GM12878 (cell line): Measurements from ENCODE around the gene ELFN2. TPM values are rescaled to one million over a fixed set of nuclear protein-coding genes. Genes with fewer than 3 reads are reported as not detected.

ENCODE experiments used
- ATAC-seq: fragments of 200-7000 bp; cut with Tn5 transposase; 3 replicates; pipeline ENCODE4 v1.9.1; 2020; ENCODE audit warnings: mild to moderate bottlenecking, moderate library complexity
- BruUV-seq: library from RNA; stranded (reverse); fragments of 400-500 nt; replicated peaks from 2 replicates; lab custom pipeline; 2021; lab: Mats Ljungman, UMichigan
- CTCF ChIA-PET: fragments of 300-600 bp; sonication (Branson Sonifier 250); formaldehyde crosslinking; extraction: SDS; loops from one replicate; lab custom pipeline; 2021; ENCODE audit warnings: inconsistent platforms; lab: Yijun Ruan, JAX
- POLR2A ChIA-PET: fragments of 350-600 bp; formaldehyde crosslinking; extraction: SDS; loops from one replicate; lab custom pipeline; 2021; ENCODE audit warnings: inconsistent platforms; lab: Charles Lee
- RAD21 ChIA-PET: fragments of 300-600 bp; sonication (Branson Sonifier 250); formaldehyde crosslinking; loops from one replicate; lab custom pipeline; 2023; ENCODE audit warnings: antibody characterized with exemption; ENCODE audit not compliant: unreplicated experiment; lab: Charles Lee
- SMC1A ChIA-PET: fragments of 300-600 bp; sonication (Branson Sonifier 250); formaldehyde crosslinking; loops from one replicate; lab custom pipeline; 2023; ENCODE audit not compliant: unreplicated experiment, uncharacterized antibody; lab: Charles Lee
- DNase-seq: peaks from one replicate; pipeline ENCODE4 v3.0.0-alpha.2; 2011; ENCODE audit warnings: low read depth, low spot score
- FAIRE-seq: peaks from 3 replicates; lab custom pipeline; 2011; peaks lifted over from hg19 to GRCh38; lab: Jason Lieb, UNC
- H2AFZ ChIP-seq: 2 replicates; pipeline ENCODE4 v1.6.0; 2011; ENCODE audit warnings: low read depth, low read length, control low read depth; ENCODE audit not compliant: control insufficient read depth
- H3K27ac ChIP-seq: 2 replicates; pipeline ENCODE4 v1.5.1; 2011; ENCODE audit warnings: control low read depth; ENCODE audit not compliant: control insufficient read depth, insufficient read depth
- H3K27me3 ChIP-seq, 2 experiments: replicated peaks in 1 of 2; 2 replicates each; pipeline versions ENCODE4 v1.6.0 to v1.6.1; 2011; ENCODE audit warnings: low read length in 1 of 2; ENCODE audit not compliant: control insufficient read depth in 2 of 2, insufficient read depth in 2 of 2
- H3K36me3 ChIP-seq, 2 experiments: 2 replicates each; pipeline ENCODE4 v1.5.1; 2011; ENCODE audit warnings: low read length in 1 of 2; ENCODE audit not compliant: control insufficient read depth in 2 of 2, insufficient read depth in 2 of 2
- H3K4me1 ChIP-seq: 2 replicates; pipeline ENCODE4 v1.6.1; 2011; ENCODE audit warnings: mild to moderate bottlenecking, low read length, moderate library complexity, mixed read lengths; ENCODE audit not compliant: control insufficient read depth, insufficient read depth
- H3K4me2 ChIP-seq: 2 replicates; pipeline ENCODE4 v1.6.0; 2011; ENCODE audit warnings: control low read depth; ENCODE audit not compliant: control insufficient read depth, insufficient read depth
- H3K4me3 ChIP-seq: fragments of 200-600 bp; sonication (generic); 2 replicates; pipeline ENCODE4 v1.5.1; 2016
- H3K79me2 ChIP-seq: 2 replicates; pipeline ENCODE4 v1.6.0; 2011; ENCODE audit warnings: low read length; ENCODE audit not compliant: control insufficient read depth, insufficient read depth
- H3K9ac ChIP-seq: 2 replicates; pipeline ENCODE4 v1.8.0; 2011; ENCODE audit warnings: low read length, control low read depth, mixed read lengths; ENCODE audit not compliant: control insufficient read depth, insufficient read depth
- H3K9me3 ChIP-seq: replicated peaks from 3 replicates; pipeline ENCODE4 v1.5.1; 2011; ENCODE audit warnings: mild to moderate bottlenecking, low read length; ENCODE audit not compliant: control insufficient read depth, insufficient read depth
- H4K20me1 ChIP-seq: 2 replicates; pipeline ENCODE4 v1.6.0; 2011; ENCODE audit not compliant: control insufficient read depth, insufficient read depth
- CREB1 ChIP-seq: IDR thresholded peaks from 2 replicates; pipeline ENCODE4 v1.6.1; 2012; ENCODE audit warnings: low read depth, mild to moderate bottlenecking, inconsistent platforms
- MYB ChIP-seq: fragments of 150-350 bp; IDR thresholded peaks from 2 replicates; pipeline ENCODE4 v1.6.1; 2014; ENCODE audit warnings: mild to moderate bottlenecking, low read depth, low read length, borderline replicate concordance
- RB1 ChIP-seq: fragments of 450-650 bp; formaldehyde crosslinking; IDR thresholded peaks from 2 replicates; pipeline ENCODE4 v1.6.1; 2017; ENCODE audit warnings: mild to moderate bottlenecking, borderline replicate concordance
- TCF3 ChIP-seq: IDR thresholded peaks from 2 replicates; pipeline ENCODE4 v1.6.1; 2012; ENCODE audit warnings: low read depth, mild to moderate bottlenecking, low read length, borderline replicate concordance; ENCODE audit not compliant: insufficient read depth
- WGBS: methylation state at CpG from one replicate; pipeline ENCODE4 v1.1.6; 2016; ENCODE audit warnings: low lambda C conversion rate; ENCODE audit not compliant: insufficient replicate concordance, insufficient coverage; ENCODE audit errors: missing lambda C conversion rate; 5-methylcytosine and 5-hydroxymethylcytosine counted together
- in situ Hi-C: fragments of 300-500 bp; cut with MboI; formaldehyde crosslinking; loops from 9 replicates; pipeline ENCODE4 v1.14.3; 2018; ENCODE audit warnings: mixed read lengths
- intact Hi-C: fragments of 100-400 bp; cut with micrococcal nuclease; formaldehyde crosslinking; loops from one replicate; pipeline ENCODE4 v1.14.2; 2022; ENCODE audit not compliant: unreplicated experiment
- polyA plus RNA-seq, 11 experiments: library from polyadenylated mRNA; depleted of rRNA in 4 of 11; unstranded in 6 of 11; stranded (reverse) in 5 of 11; fragments of >200 nt; fragmentation: Nextera tagmentation in 4 of 11; fragmentation: Illumina TruSeq in 1 of 11; extraction: Ambion mirVana in 4 of 11; extraction: Trizol in 1 of 11; gene quantifications; 1 replicate in 1 of 11; 2 replicates in 10 of 11; pipeline versions ENCODE4 v1.2.1 to v1.2.3, GENCODE V29; 2011 to 2016; ENCODE audit warnings: inconsistent platforms in 2 of 11, missing spikeins in 2 of 11, low read depth in 1 of 11
- total RNA-seq, 4 experiments: library from RNA; depleted of rRNA in 3 of 4; stranded (reverse); fragments of >200 nt in 3 of 4; fragmentation: Illumina TruSeq in 1 of 4; extraction: Trizol in 1 of 4; gene quantifications; 2 replicates each; pipeline versions ENCODE4 v1.2.1 to v1.2.3, GENCODE V29; 2013 to 2021
- TF ChIP-seq, protein P1 (sequence below): IDR thresholded peaks from 2 replicates; pipeline ENCODE4 v1.6.1; 2012; ENCODE audit warnings: improper control_type of control experiment, low read depth, low read length; ENCODE audit not compliant: insufficient replicate concordance
- TF ChIP-seq, protein P2 (sequence below): fragments of 450-650 bp; formaldehyde crosslinking; IDR thresholded peaks from 2 replicates; pipeline ENCODE4 v1.4.0; 2022; ENCODE audit warnings: mild to moderate bottlenecking, moderate library complexity
- TF ChIP-seq, protein P3 (sequence below): fragments of 450-650 bp; IDR thresholded peaks from 2 replicates; pipeline ENCODE4 v1.6.1; 2017; ENCODE audit warnings: mild to moderate bottlenecking, low read depth, inconsistent platforms; ENCODE audit not compliant: poor library complexity, severe bottlenecking

ELFN2 gene
- total and polyA plus RNA-seq, 10 of the 15 experiments (the other 5 are each of a cell fraction or from before 2014, with no cell fraction given) = 0.03 to 0.05 TPM; not detected in 8

DNA sequence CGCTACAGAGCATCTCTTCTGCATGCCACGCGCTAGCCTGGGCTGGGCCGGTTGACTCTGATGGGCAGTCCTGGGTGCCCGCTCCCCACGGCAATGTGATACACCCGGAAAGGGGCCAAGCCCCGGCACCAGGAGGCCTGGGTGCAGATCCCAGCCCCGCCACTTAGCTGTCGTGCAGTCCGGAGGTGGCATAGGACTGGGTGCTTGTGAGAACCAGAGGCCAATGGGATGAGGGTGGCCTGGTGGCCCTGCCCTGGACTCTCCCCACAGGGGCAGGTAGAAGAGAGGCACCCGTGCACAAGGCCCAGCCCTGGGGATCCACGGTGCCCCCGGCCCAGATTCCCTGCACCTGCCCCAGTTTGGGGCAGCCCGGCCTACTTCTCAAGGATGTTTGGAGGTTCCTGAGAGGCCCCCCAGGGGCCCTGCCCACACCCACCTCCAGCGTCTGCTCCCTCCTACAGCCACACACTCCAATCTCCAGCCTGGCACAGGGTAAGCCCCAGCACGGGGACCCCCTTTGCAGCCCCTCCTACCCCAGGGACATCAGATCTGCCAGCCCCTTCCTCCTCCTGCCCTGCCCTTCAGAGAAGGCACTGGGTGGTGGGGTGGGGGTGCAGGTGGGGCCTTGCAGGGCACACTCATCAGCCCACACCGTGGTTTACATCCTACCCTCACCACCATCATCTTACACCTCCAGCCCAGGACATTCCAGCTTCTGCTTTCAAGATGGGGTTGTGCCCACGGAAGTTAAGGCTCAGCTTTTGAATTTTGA, 78.0 kb downstream of the ELFN2 start (continued):
- TF ChIP-seq, protein P1, sequence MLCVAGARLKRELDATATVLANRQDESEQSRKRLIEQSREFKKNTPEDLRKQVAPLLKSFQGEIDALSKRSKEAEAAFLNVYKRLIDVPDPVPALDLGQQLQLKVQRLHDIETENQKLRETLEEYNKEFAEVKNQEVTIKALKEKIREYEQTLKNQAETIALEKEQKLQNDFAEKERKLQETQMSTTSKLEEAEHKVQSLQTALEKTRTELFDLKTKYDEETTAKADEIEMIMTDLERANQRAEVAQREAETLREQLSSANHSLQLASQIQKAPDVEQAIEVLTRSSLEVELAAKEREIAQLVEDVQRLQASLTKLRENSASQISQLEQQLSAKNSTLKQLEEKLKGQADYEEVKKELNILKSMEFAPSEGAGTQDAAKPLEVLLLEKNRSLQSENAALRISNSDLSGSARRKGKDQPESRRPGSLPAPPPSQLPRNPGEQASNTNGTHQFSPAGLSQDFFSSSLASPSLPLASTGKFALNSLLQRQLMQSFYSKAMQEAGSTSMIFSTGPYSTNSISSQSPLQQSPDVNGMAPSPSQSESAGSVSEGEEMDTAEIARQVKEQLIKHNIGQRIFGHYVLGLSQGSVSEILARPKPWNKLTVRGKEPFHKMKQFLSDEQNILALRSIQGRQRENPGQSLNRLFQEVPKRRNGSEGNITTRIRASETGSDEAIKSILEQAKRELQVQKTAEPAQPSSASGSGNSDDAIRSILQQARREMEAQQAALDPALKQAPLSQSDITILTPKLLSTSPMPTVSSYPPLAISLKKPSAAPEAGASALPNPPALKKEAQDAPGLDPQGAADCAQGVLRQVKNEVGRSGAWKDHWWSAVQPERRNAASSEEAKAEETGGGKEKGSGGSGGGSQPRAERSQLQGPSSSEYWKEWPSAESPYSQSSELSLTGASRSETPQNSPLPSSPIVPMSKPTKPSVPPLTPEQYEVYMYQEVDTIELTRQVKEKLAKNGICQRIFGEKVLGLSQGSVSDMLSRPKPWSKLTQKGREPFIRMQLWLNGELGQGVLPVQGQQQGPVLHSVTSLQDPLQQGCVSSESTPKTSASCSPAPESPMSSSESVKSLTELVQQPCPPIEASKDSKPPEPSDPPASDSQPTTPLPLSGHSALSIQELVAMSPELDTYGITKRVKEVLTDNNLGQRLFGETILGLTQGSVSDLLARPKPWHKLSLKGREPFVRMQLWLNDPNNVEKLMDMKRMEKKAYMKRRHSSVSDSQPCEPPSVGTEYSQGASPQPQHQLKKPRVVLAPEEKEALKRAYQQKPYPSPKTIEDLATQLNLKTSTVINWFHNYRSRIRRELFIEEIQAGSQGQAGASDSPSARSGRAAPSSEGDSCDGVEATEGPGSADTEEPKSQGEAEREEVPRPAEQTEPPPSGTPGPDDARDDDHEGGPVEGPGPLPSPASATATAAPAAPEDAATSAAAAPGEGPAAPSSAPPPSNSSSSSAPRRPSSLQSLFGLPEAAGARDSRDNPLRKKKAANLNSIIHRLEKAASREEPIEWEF = no peak

DNA sequence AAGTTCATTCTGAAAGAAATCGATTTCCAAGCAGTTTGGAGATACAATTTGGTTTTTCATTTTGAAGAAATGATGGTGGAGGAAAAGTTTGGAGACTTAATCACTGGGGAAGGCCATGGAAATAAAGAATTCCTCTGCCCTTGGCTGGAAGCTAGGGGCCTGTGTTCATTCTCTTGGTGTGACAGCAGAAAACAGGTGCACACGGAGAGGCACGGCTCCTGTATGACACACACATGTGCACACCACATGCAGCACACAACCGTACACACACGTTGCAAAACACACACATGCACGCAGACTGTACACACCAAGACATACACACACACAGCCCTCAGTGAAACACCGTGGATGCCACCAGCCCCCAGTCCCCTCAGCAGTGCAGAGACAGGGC, 80.8 kb downstream of the ELFN2 start:
- Histone ChIP-seq H3K4me2 (no peak overlapping the region), H3K4me3 (no peak overlapping the region), H3K9me3 (no peaks in the 10 kb centered on the region), H3K27ac (no peak overlapping the region), H3K79me2 (no peaks in the 10 kb centered on the region), H2AFZ (no peak overlapping the region), H4K20me1 (no peaks in the 10 kb centered on the region), H3K36me3 (no peaks in the 10 kb centered on the region), H3K9ac (no peak overlapping the region), H3K27me3 (peaks cover 0 to 5% of the 10 kb centered on the region in 2 experiments; a peak in 2 of 4 replicates), H3K4me1 (peaks cover 3% of the 10 kb centered on the region)
- no peak for FAIRE-seq
- CTCF ChIA-PET = no interaction called here
- in situ Hi-C loops = no loop called here
- ATAC-seq = no peak
- no peak for DNase-seq
- POLR2A ChIA-PET = interaction anchor here (0.6 kb wide), 1 partner anchor 176 kb away, joined by 5 read pairs; no protein-coding TSS in a partner anchor
- no TSS peak for BruUV-seq
- intact Hi-C loops = no loop called here
- RAD21 ChIA-PET = no interaction called here
- SMC1A ChIA-PET = interaction anchor here (0.7 kb wide), 1 partner anchor 246 kb away, joined by 4 read pairs; no protein-coding TSS in a partner anchor
- WGBS = 10% methylated on average over 7 of the region's 7 CpGs
- TF ChIP-seq, protein P2, sequence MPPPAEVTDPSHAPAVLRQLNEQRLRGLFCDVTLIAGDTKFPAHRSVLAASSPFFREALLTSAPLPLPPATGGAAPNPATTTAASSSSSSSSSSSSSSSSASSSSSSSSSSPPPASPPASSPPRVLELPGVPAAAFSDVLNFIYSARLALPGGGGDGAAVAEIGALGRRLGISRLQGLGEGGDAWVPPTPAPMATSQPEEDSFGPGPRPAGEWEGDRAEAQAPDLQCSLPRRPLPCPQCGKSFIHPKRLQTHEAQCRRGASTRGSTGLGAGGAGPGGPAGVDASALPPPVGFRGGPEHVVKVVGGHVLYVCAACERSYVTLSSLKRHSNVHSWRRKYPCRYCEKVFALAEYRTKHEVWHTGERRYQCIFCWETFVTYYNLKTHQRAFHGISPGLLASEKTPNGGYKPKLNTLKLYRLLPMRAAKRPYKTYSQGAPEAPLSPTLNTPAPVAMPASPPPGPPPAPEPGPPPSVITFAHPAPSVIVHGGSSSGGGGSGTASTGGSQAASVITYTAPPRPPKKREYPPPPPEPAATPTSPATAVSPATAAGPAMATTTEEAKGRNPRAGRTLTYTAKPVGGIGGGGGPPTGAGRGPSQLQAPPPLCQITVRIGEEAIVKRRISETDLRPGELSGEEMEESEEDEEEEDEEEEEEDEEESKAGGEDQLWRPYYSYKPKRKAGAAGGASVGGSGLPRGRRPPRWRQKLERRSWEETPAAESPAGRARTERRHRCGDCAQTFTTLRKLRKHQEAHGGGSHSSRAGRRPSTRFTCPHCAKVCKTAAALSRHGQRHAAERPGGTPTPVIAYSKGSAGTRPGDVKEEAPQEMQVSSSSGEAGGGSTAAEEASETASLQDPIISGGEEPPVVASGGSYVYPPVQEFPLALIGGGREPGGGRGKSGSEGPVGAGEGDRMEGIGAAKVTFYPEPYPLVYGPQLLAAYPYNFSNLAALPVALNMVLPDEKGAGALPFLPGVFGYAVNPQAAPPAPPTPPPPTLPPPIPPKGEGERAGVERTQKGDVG = no peak
- TF ChIP-seq MYB (no peak), TCF3 (no peak), CREB1 (no peak), RB1 (no peak)
- TF ChIP-seq, protein P3, sequence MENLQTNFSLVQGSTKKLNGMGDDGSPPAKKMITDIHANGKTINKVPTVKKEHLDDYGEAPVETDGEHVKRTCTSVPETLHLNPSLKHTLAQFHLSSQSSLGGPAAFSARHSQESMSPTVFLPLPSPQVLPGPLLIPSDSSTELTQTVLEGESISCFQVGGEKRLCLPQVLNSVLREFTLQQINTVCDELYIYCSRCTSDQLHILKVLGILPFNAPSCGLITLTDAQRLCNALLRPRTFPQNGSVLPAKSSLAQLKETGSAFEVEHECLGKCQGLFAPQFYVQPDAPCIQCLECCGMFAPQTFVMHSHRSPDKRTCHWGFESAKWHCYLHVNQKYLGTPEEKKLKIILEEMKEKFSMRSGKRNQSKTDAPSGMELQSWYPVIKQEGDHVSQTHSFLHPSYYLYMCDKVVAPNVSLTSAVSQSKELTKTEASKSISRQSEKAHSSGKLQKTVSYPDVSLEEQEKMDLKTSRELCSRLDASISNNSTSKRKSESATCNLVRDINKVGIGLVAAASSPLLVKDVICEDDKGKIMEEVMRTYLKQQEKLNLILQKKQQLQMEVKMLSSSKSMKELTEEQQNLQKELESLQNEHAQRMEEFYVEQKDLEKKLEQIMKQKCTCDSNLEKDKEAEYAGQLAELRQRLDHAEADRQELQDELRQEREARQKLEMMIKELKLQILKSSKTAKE = no peak
